GM18502 (cell line): ENCODE data around the gene PRDM4.
"Not testable (repeated sequence)": the region's sequence is repeated elsewhere in the genome, so short reads cannot be mapped to it uniquely, and the experiment has no call there.

ENCODE experiments used
- ATAC-seq: cut with Tn5 transposase; IDR thresholded peaks from one replicate; pipeline ENCODE4 v1.9.1; 2021; ENCODE audit warnings: mild to moderate bottlenecking; ENCODE audit not compliant: unreplicated experiment, poor library complexity

Gene PRDM4

GRCh38 chr12:107774349-107775029 is 13.6 kb upstream of the PRDM4 start, which contains the start of gene ASCL4:
Gene ASCL4 (plus strand): TSS chr12:107774704. CDS start chr12:107775219, 515 bp downstream.
- no peak for ATAC-seq

GRCh38 chr12:107767466-107767865 is 6.5 kb upstream of the PRDM4 start:
- no peak for ATAC-seq

- ATAC-seq: no peak
These were observed 4.4 kb upstream of the PRDM4 start for GRCh38 chr12:107765316-107765715.

GRCh38 chr12:107764626-107765025 is 3.7 kb upstream of the PRDM4 start:
- no peak for ATAC-seq

GRCh38 chr12:107762874-107763273 is 1.9 kb upstream of the PRDM4 start:
- ATAC-seq: no peak

- no peak for ATAC-seq
These were observed 566 bp upstream of the PRDM4 start for GRCh38 chr12:107761502-107761904.

GRCh38 chr12:107760207-107760808 is 629 bp downstream of the PRDM4 start:
- ATAC-seq: peak; percentile 26

GRCh38 chr12:107759410-107759809 is 1.5 kb downstream of the PRDM4 start:
- no peak for ATAC-seq

GRCh38 chr12:107749083-107749482 is 11.9 kb downstream of the PRDM4 start:
- no peak for ATAC-seq

- no peak for ATAC-seq
These were observed 12.5 kb downstream of the PRDM4 start for GRCh38 chr12:107748472-107748871.

GRCh38 chr12:107736914-107737313 is 24.0 kb downstream of the PRDM4 start:
- peak; percentile 98 for ATAC-seq

- no peak for ATAC-seq
These were observed 25.2 kb downstream of the PRDM4 start for GRCh38 chr12:107735763-107736162.

- no peak for ATAC-seq
These were observed 26.8 kb downstream of the PRDM4 start for GRCh38 chr12:107734139-107734538.

GRCh38 chr12:107732365-107732764 is 28.6 kb downstream of the PRDM4 start:
- no peak for ATAC-seq

- ATAC-seq: no peak
These were observed 29.6 kb downstream of the PRDM4 start for GRCh38 chr12:107731366-107731765.

- no peak for ATAC-seq
These were observed 30.2 kb downstream of the PRDM4 start for GRCh38 chr12:107730618-107731341.

GRCh38 chr12:107727742-107728141 is 33.2 kb downstream of the PRDM4 start:
- ATAC-seq: not testable (repeated sequence)

- not testable (repeated sequence) for ATAC-seq
These were observed 33.6 kb downstream of the PRDM4 start for GRCh38 chr12:107727327-107727726.

GRCh38 chr12:107718606-107719005 is 42.3 kb downstream of the PRDM4 start:
- no peak for ATAC-seq

GRCh38 chr12:107715780-107716179 is 45.2 kb downstream of the PRDM4 start:
- no peak for ATAC-seq

GRCh38 chr12:107705522-107705921 is 55.4 kb downstream of the PRDM4 start:
- not testable (repeated sequence) for ATAC-seq
